Ovary (tissue), 3 donors: ENCODE results near the gene COMMD10.

Experiments
- CTCF ChIP-seq, 3 donors: fragments of 450-650 bp in 2 of 3; fragments of 200-600 bp in 1 of 3; IDR thresholded peaks; one replicate each; pipeline versions ENCODE4 v1.5.1 to v1.8.0; 2016 to 2022; ENCODE audit warnings: antibody characterized with exemption in 3 of 3, mild to moderate bottlenecking in 1 of 3
- POLR2A ChIP-seq: fragments of 450-650 bp; IDR thresholded peaks from one replicate; pipeline ENCODE4 v1.6.1; 2017; ENCODE audit warnings: antibody characterized with exemption, mild to moderate bottlenecking, moderate library complexity
- donor health status: DM: no; HTN: no; CAD: no.

GRCh38 chr5:116159006-116159405 lies 74.2 kb downstream of the COMMD10 start:
- TF ChIP-seq POLR2A (no peak), CTCF (IDR thresholded peaks at IDR 0.05) (no peak)
